Umbilical cord (tissue), 2 donors: ENCODE measurements around the gene THSD7B. TPM values are rescaled to one million over a fixed set of nuclear protein-coding genes. Genes with fewer than 3 reads are reported as not detected.
"Not testable (repeated sequence)": the region's sequence is repeated elsewhere in the genome, so short reads cannot be mapped to it uniquely, and the experiment has no call there.

Experiments
- DNase-seq: peaks from one replicate; pipeline ENCODE4 v3.0.0-alpha.2; 2015; ENCODE audit warnings: low spot score
- total RNA-seq: library from RNA; depleted of rRNA; stranded (reverse); fragments of >200 nt; gene quantifications from one replicate; pipeline ENCODE4 v1.2.3, GENCODE V29; 2014; ENCODE audit warnings: low replicate concordance; ENCODE audit not compliant: insufficient read depth

Gene THSD7B
- total RNA-seq, 1 donor from 2014 or later = 2.2 TPM

- DNase-seq = peak; percentile 42
Measured at GRCh38 chr2:137252934-137253333, 487.6 kb downstream of the THSD7B start.

GRCh38 chr2:137254052-137254451 is 488.7 kb downstream of the THSD7B start:
- no peak for DNase-seq

GRCh38 chr2:137255345-137255744 is 490.0 kb downstream of the THSD7B start:
- no peak for DNase-seq

GRCh38 chr2:137255990-137256389 is 490.6 kb downstream of the THSD7B start:
- no peak for DNase-seq

- no peak for DNase-seq
Measured at GRCh38 chr2:137261881-137262585, 496.7 kb downstream of the THSD7B start.

GRCh38 chr2:137262594-137262993 is 497.2 kb downstream of the THSD7B start:
- peak; percentile 22 for DNase-seq

- no peak for DNase-seq
Measured at GRCh38 chr2:137287913-137288639, 522.7 kb downstream of the THSD7B start.

GRCh38 chr2:137291836-137292570 is 526.7 kb downstream of the THSD7B start:
- DNase-seq = no peak

- DNase-seq = no peak
Measured at GRCh38 chr2:137298377-137298776, 533.0 kb downstream of the THSD7B start.

GRCh38 chr2:137300987-137301386 is 535.6 kb downstream of the THSD7B start:
- no peak for DNase-seq

- DNase-seq = no peak
Measured at GRCh38 chr2:137302957-137303356, 537.6 kb downstream of the THSD7B start.

- DNase-seq = no peak
Measured at GRCh38 chr2:137316075-137316474, 550.7 kb downstream of the THSD7B start.

GRCh38 chr2:137321566-137321965 is 556.2 kb downstream of the THSD7B start:
- DNase-seq = no peak

- DNase-seq = not testable (repeated sequence)
Measured at GRCh38 chr2:137331562-137331961, 566.2 kb downstream of the THSD7B start.

- DNase-seq = peak; percentile 46
Measured at GRCh38 chr2:137333386-137334165, 568.2 kb downstream of the THSD7B start.

- no peak for DNase-seq
Measured at GRCh38 chr2:137336067-137336466, 570.7 kb downstream of the THSD7B start.

- DNase-seq = no peak
Measured at GRCh38 chr2:137339051-137339450, 573.7 kb downstream of the THSD7B start.

- no peak for DNase-seq
Measured at GRCh38 chr2:137345994-137346393, 580.6 kb downstream of the THSD7B start.

GRCh38 chr2:137348301-137348700 is 583.0 kb downstream of the THSD7B start:
- no peak for DNase-seq

GRCh38 chr2:137357634-137358033 is 592.3 kb downstream of the THSD7B start:
- no peak for DNase-seq

GRCh38 chr2:137367361-137367760 is 602.0 kb downstream of the THSD7B start:
- DNase-seq = no peak

GRCh38 chr2:137369106-137369505 is 603.8 kb downstream of the THSD7B start:
- no peak for DNase-seq
